Mesendoderm (in vitro differentiated cells): ENCODE results near the gene TOM1.

Source experiments
- DNase-seq: peaks from one replicate; pipeline ENCODE4 v3.0.0; 2013
- H2AK5ac ChIP-seq: 2 replicates; pipeline ENCODE4 v1.6.1; 2013; ENCODE audit warnings: low read length, inconsistent platforms
- H2BK120ac ChIP-seq: 2 replicates; pipeline ENCODE4 v1.6.1; 2013; ENCODE audit warnings: low read depth, mild to moderate bottlenecking, low read length, moderate library complexity, mixed read lengths
- H2BK15ac ChIP-seq: replicated peaks from 2 replicates; pipeline ENCODE4 v1.6.1; 2013; ENCODE audit warnings: low read depth, mild to moderate bottlenecking, moderate library complexity
- H2BK5ac ChIP-seq: 2 replicates; pipeline ENCODE4 v1.6.1; 2013; ENCODE audit warnings: low read length, inconsistent platforms
- H3K18ac ChIP-seq: 2 replicates; pipeline ENCODE4 v1.6.1; 2013; ENCODE audit warnings: mild to moderate bottlenecking, low read length, mixed read lengths
- H3K23ac ChIP-seq: one replicate; pipeline ENCODE4 v1.6.1; 2013; ENCODE audit warnings: low read length
- H3K27ac ChIP-seq: 2 replicates; pipeline ENCODE4 v1.5.1; 2013; ENCODE audit warnings: low read depth, mild to moderate bottlenecking, inconsistent platforms, low read length, moderate library complexity
- H3K27me3 ChIP-seq: 2 replicates; pipeline ENCODE4 v1.6.1; 2013; ENCODE audit warnings: low read length, control low read depth, mild to moderate bottlenecking, inconsistent platforms; ENCODE audit not compliant: insufficient read depth, poor library complexity
- H3K36me3 ChIP-seq: 2 replicates; pipeline ENCODE4 v1.6.1; 2013; ENCODE audit warnings: low read length, inconsistent platforms; ENCODE audit not compliant: control insufficient read depth, insufficient read depth
- H3K4ac ChIP-seq: one replicate; pipeline ENCODE4 v1.6.1; 2013; ENCODE audit warnings: low read depth, mild to moderate bottlenecking, low read length, moderate library complexity
- H3K4me1 ChIP-seq: 2 replicates; pipeline ENCODE4 v1.6.1; 2013; ENCODE audit warnings: low read depth, low read length, inconsistent platforms; ENCODE audit not compliant: control insufficient read depth
- H3K4me2 ChIP-seq: 2 replicates; pipeline ENCODE4 v1.6.1; 2013; ENCODE audit warnings: low read length
- H3K4me3 ChIP-seq: 2 replicates; pipeline ENCODE4 v1.5.1; 2013; ENCODE audit warnings: mild to moderate bottlenecking, low read length
- H3K56ac ChIP-seq: one replicate; pipeline ENCODE4 v1.6.1; 2013; ENCODE audit warnings: low read length
- H3K79me1 ChIP-seq: 2 replicates; pipeline ENCODE4 v1.6.1; 2013; ENCODE audit warnings: low read length, inconsistent platforms
- H3K79me2 ChIP-seq: 2 replicates; pipeline ENCODE4 v1.6.1; 2013; ENCODE audit warnings: mild to moderate bottlenecking, low read length; ENCODE audit not compliant: control insufficient read depth, insufficient read depth
- H3K9ac ChIP-seq: 2 replicates; pipeline ENCODE4 v1.6.1; 2013; ENCODE audit warnings: low read length, inconsistent platforms
- H4K5ac ChIP-seq: one replicate; pipeline ENCODE4 v1.6.1; 2013; ENCODE audit warnings: low read length
- H4K8ac ChIP-seq: one replicate; pipeline ENCODE4 v1.6.1; 2013; ENCODE audit warnings: low read depth, mild to moderate bottlenecking, control low read depth, low read length, moderate library complexity
- WGBS: extraction: QIAGEN DNeasy Blood & Tissue Kit; methylation state at CpG from one replicate; pipeline ENCODE4 v1.1.7; 2013; ENCODE audit warnings: low lambda C conversion rate, missing lambda C conversion rate; ENCODE audit not compliant: insufficient coverage; ENCODE audit errors: extremely low coverage; 5-methylcytosine and 5-hydroxymethylcytosine counted together

TOM1 gene

DNA sequence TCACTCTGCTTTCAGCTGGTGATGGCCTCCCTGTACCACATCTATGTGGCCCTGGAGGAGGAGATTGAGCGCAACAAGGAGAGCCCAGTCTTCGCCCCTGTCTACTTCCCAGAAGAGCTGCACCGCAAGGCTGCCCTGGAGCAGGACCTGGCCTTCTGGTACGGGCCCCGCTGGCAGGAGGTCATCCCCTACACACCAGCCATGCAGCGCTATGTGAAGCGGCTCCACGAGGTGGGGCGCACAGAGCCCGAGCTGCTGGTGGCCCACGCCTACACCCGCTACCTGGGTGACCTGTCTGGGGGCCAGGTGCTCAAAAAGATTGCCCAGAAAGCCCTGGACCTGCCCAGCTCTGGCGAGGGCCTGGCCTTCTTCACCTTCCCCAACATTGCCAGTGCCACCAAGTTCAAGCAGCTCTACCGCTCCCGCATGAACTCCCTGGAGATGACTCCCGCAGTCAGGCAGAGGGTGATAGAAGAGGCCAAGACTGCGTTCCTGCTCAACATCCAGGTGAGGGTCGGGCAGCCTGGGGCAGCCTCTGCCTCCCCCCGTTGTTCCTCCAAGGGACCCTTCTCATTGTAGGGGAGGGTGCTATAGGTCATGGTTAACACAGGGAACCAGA is 87.1 kb downstream of the TOM1 start:
- Histone ChIP-seq H4K5ac (no peak overlapping the region), H3K9ac (no peak overlapping the region), H3K4ac (no peak overlapping the region), H3K79me2 (no peaks in the 10 kb centered on the region), H3K18ac (no peak overlapping the region), H4K8ac (no peak overlapping the region), H2BK5ac (no peak overlapping the region), H2BK15ac (no peak overlapping the region), H3K4me2 (no peak overlapping the region), H3K36me3 (no peaks in the 10 kb centered on the region), H3K4me1 (no peaks in the 10 kb centered on the region), H2BK120ac (no peak overlapping the region), H3K27me3 (no peaks in the 10 kb centered on the region), H3K79me1 (no peaks in the 10 kb centered on the region), H3K23ac (no peak overlapping the region), H3K56ac (no peak overlapping the region), H3K27ac (no peak overlapping the region), H2AK5ac (no peak overlapping the region), H3K4me3 (no peak overlapping the region)
- no peak for DNase-seq
- WGBS = no CpG with 5 or more reads among the region's 19 CpGs

DNA sequence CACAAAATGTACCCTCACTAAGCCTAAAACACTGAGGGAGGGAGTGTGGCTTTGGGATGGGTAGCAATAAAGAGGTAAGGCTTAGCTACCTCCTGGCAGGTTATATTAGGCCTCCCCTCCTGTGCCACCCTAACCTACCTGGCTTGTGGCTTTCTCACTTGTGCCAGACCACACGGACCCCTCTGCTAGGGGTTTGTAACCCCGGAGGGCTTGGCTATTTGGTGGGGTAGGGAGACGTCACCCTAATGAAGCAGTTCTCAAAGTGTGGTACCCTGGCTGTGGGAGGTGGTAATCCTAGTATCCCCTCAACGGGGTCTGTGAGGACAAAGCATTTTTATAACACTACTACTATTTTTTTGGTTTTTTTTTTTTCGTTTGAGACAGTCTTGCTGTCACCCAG is 91.2 kb downstream of the TOM1 start:
- Histone ChIP-seq H3K4me2 (no peak overlapping the region), H2BK5ac (no peak overlapping the region), H2BK15ac (no peak overlapping the region)

GRCh38 chr22:35392357-35392756 is 92.7 kb downstream of the TOM1 start:
- Histone ChIP-seq H3K4me2 (no peak overlapping the region), H3K27ac (no peak overlapping the region), H4K8ac (no peak overlapping the region), H3K4ac (no peak overlapping the region), H3K79me2 (no peaks in the 10 kb centered on the region), H4K5ac (no peak overlapping the region), H3K27me3 (no peaks in the 10 kb centered on the region), H3K4me1 (no peaks in the 10 kb centered on the region), H2BK5ac (no peak overlapping the region), H3K4me3 (no peak overlapping the region), H2BK15ac (no peak overlapping the region), H3K56ac (no peak overlapping the region), H3K23ac (no peak overlapping the region), H3K9ac (no peak overlapping the region), H3K36me3 (no peaks in the 10 kb centered on the region), H2AK5ac (no peak overlapping the region), H3K18ac (no peak overlapping the region), H3K79me1 (no peaks in the 10 kb centered on the region), H2BK120ac (no peak overlapping the region)
- no CpG with 5 or more reads among the region's 2 CpGs for WGBS
- no peak for DNase-seq

More for the DNA sequence above, 91.2 kb downstream of the TOM1 start:
- Histone ChIP-seq H3K23ac (no peak overlapping the region), H3K56ac (no peak overlapping the region), H2AK5ac (no peak overlapping the region), H3K27me3 (no peaks in the 10 kb centered on the region), H4K8ac (no peak overlapping the region), H3K9ac (no peak overlapping the region), H3K79me2 (no peaks in the 10 kb centered on the region), H3K18ac (no peak overlapping the region), H3K4me1 (no peaks in the 10 kb centered on the region), H3K4me3 (no peak overlapping the region), H2BK120ac (no peak overlapping the region), H3K27ac (no peak overlapping the region), H3K79me1 (no peaks in the 10 kb centered on the region), H4K5ac (no peak overlapping the region), H3K36me3 (no peaks in the 10 kb centered on the region), H3K4ac (no peak overlapping the region)
- WGBS = no CpG with 5 or more reads among the region's 5 CpGs
- no peak for DNase-seq

GRCh38 chr22:35393116-35394010 is 93.7 kb downstream of the TOM1 start:
- H3K18ac ChIP-seq = no peak overlapping the region
- H3K9ac ChIP-seq = no peak overlapping the region
- H3K4ac ChIP-seq = no peak overlapping the region
- H2BK120ac ChIP-seq = no peak overlapping the region
- H4K8ac ChIP-seq = no peak overlapping the region
- no peak overlapping the region for H3K27ac ChIP-seq
- DNase-seq = no peak
- no peak overlapping the region for H2AK5ac ChIP-seq
- H2BK5ac ChIP-seq = no peak overlapping the region
- H3K27me3 ChIP-seq = no peaks in the 10 kb centered on the region
- no peak overlapping the region for H2BK15ac ChIP-seq
- H3K79me2 ChIP-seq = no peaks in the 10 kb centered on the region
- H3K4me2 ChIP-seq = no peak overlapping the region
- no peaks in the 10 kb centered on the region for H3K36me3 ChIP-seq
- H3K79me1 ChIP-seq = no peaks in the 10 kb centered on the region
- H3K56ac ChIP-seq = no peak overlapping the region
- no peaks in the 10 kb centered on the region for H3K4me1 ChIP-seq
- H3K4me3 ChIP-seq = no peak overlapping the region
- H3K23ac ChIP-seq = no peak overlapping the region
- WGBS = no CpG with 5 or more reads among the region's 16 CpGs
- no peak overlapping the region for H4K5ac ChIP-seq

- DNase-seq = no peak
- Histone ChIP-seq H3K79me2 (no peaks in the 10 kb centered on the region), H3K4me1 (no peaks in the 10 kb centered on the region), H3K27ac (no peak overlapping the region), H3K4me2 (no peak overlapping the region), H3K18ac (no peak overlapping the region), H3K9ac (no peak overlapping the region), H3K36me3 (no peaks in the 10 kb centered on the region), H3K23ac (no peak overlapping the region), H4K5ac (no peak overlapping the region), H2BK15ac (no peak overlapping the region), H3K4me3 (no peak overlapping the region), H4K8ac (no peak overlapping the region), H3K56ac (no peak overlapping the region), H2AK5ac (no peak overlapping the region), H3K27me3 (no peaks in the 10 kb centered on the region), H2BK5ac (no peak overlapping the region), H3K4ac (no peak overlapping the region), H2BK120ac (no peak overlapping the region), H3K79me1 (no peaks in the 10 kb centered on the region)
- WGBS = no CpG with 5 or more reads among the region's 4 CpGs
Measured at GRCh38 chr22:35394011-35394312, 94.3 kb downstream of the TOM1 start.
